Skeletal muscle tissue (tissue), 4 donors: ENCODE data around the gene ONECUT3. TPM values are rescaled to one million over a fixed set of nuclear protein-coding genes. Genes with fewer than 3 reads are reported as not detected.

Source experiments
- H3K27ac ChIP-seq: one replicate; pipeline ENCODE4 v1.7.0; 2013; ENCODE audit warnings: mild to moderate bottlenecking, low read depth, low read length, inconsistent platforms
- H3K27me3 ChIP-seq, 3 donors: one replicate each; pipeline ENCODE4 v1.7.0; 2013; ENCODE audit warnings: low read length in 3 of 3; ENCODE audit not compliant: control insufficient read depth in 3 of 3, insufficient read depth in 3 of 3
- H3K36me3 ChIP-seq, 3 donors: one replicate each; pipeline ENCODE4 v1.7.0; 2013; ENCODE audit warnings: low read length in 3 of 3; ENCODE audit not compliant: control insufficient read depth in 3 of 3, insufficient read depth in 3 of 3
- H3K4me1 ChIP-seq, 3 donors: one replicate each; pipeline ENCODE4 v1.7.0; 2013; ENCODE audit warnings: low read length in 3 of 3, mild to moderate bottlenecking in 3 of 3; ENCODE audit not compliant: control insufficient read depth in 3 of 3, insufficient read depth in 3 of 3
- H3K4me3 ChIP-seq, 3 donors: one replicate each; pipeline ENCODE4 v1.7.0; 2013; ENCODE audit warnings: low read length in 3 of 3
- H3K9ac ChIP-seq, 3 donors: one replicate each; pipeline ENCODE4 v1.7.0; 2013; ENCODE audit warnings: low read length in 3 of 3, mild to moderate bottlenecking in 3 of 3, moderate library complexity in 2 of 3, low read depth in 1 of 3
- H3K9me3 ChIP-seq, 3 donors: one replicate each; pipeline ENCODE4 v1.7.0; 2013; ENCODE audit warnings: low read length in 3 of 3; ENCODE audit not compliant: control insufficient read depth in 3 of 3
- total RNA-seq: library from RNA; depleted of rRNA; stranded (reverse); fragments of >200 nt; gene quantifications from one replicate; pipeline ENCODE4 v1.2.3, GENCODE V29; 2014
- donor health status: Osteomylitis.

ONECUT3 gene
- total RNA-seq, 1 donor from 2014 or later = not detected

- Histone ChIP-seq H3K4me1 (no peaks in the 10 kb centered on the region), H3K4me3 (no peak overlapping the region), H3K27ac (no peak overlapping the region), H3K9ac (no peak overlapping the region), H3K9me3 (peaks cover 0 to 7% (median 5%) of the 10 kb centered on the region in 3 donors), H3K27me3 (peaks cover 39 to 63% (median 53%) of the 10 kb centered on the region in 3 donors), H3K36me3 (no peaks in the 10 kb centered on the region)
Observed at GRCh38 chr19:1736927-1737326, 16.4 kb upstream of the ONECUT3 start.

- peaks cover 37 to 61% (median 52%) of the 10 kb centered on the region in 3 donors for H3K27me3 ChIP-seq
Observed at GRCh38 chr19:1739960-1740629, 13.2 kb upstream of the ONECUT3 start.

GRCh38 chr19:1742989-1743696, 10.2 kb upstream of the ONECUT3 start:
- no peak overlapping the region for H3K4me3 ChIP-seq
- no peak overlapping the region for H3K9ac ChIP-seq
- no peak overlapping the region for H3K27ac ChIP-seq
- peaks cover 47 to 59% (median 54%) of the 10 kb centered on the region in 3 donors for H3K27me3 ChIP-seq
- H3K36me3 ChIP-seq = no peaks in the 10 kb centered on the region
- peaks cover 0 to 7% (median 5%) of the 10 kb centered on the region in 3 donors for H3K9me3 ChIP-seq
- H3K4me1 ChIP-seq = no peaks in the 10 kb centered on the region

More at GRCh38 chr19:1739960-1740629, 13.2 kb upstream of the ONECUT3 start:
- no peak overlapping the region for H3K27ac ChIP-seq
- H3K36me3 ChIP-seq = no peaks in the 10 kb centered on the region
- H3K9me3 ChIP-seq = peaks cover 0 to 7% (median 5%) of the 10 kb centered on the region in 3 donors
- H3K4me1 ChIP-seq = no peaks in the 10 kb centered on the region
- no peak overlapping the region for H3K9ac ChIP-seq
- no peak overlapping the region for H3K4me3 ChIP-seq

- H3K27me3 ChIP-seq = peaks cover 56 to 64% (median 62%) of the 10 kb centered on the region in 3 donors
- H3K36me3 ChIP-seq = no peaks in the 10 kb centered on the region
Observed at GRCh38 chr19:1744133-1744665, 9.1 kb upstream of the ONECUT3 start.

GRCh38 chr19:1744822-1745563, 8.3 kb upstream of the ONECUT3 start:
- Histone ChIP-seq H3K9ac (no peak overlapping the region), H3K9me3 (peaks cover 0 to 5% (median 3%) of the 10 kb centered on the region in 3 donors), H3K4me1 (peaks cover 0 to 9% (median 5%) of the 10 kb centered on the region in 3 donors), H3K4me3 (no peak overlapping the region), H3K36me3 (no peaks in the 10 kb centered on the region), H3K27ac (no peak overlapping the region), H3K27me3 (peaks cover 62 to 70% (median 67%) of the 10 kb centered on the region in 3 donors)

More at GRCh38 chr19:1744133-1744665, 9.1 kb upstream of the ONECUT3 start:
- no peak overlapping the region for H3K9ac ChIP-seq
- no peak overlapping the region for H3K27ac ChIP-seq
- H3K4me3 ChIP-seq = no peak overlapping the region
- peaks cover 0 to 6% (median 2%) of the 10 kb centered on the region in 3 donors for H3K4me1 ChIP-seq
- peaks cover 0 to 7% (median 5%) of the 10 kb centered on the region in 3 donors for H3K9me3 ChIP-seq

GRCh38 chr19:1745589-1746031, 7.7 kb upstream of the ONECUT3 start:
- H3K27ac ChIP-seq = no peak overlapping the region
- H3K9me3 ChIP-seq = peaks cover 0 to under 1% (median 0%) of the 10 kb centered on the region in 3 donors
- no peak overlapping the region for H3K4me3 ChIP-seq
- peaks cover 0 to 13% (median 7%) of the 10 kb centered on the region in 3 donors for H3K4me1 ChIP-seq
- H3K9ac ChIP-seq = no peak overlapping the region
- H3K36me3 ChIP-seq = no peaks in the 10 kb centered on the region
- peaks cover 62 to 76% (median 67%) of the 10 kb centered on the region in 3 donors for H3K27me3 ChIP-seq

GRCh38 chr19:1746401-1747284, 6.7 kb upstream of the ONECUT3 start:
- H3K27me3 ChIP-seq = peaks cover 72 to 85% (median 78%) of the 10 kb centered on the region in 3 donors
- peaks cover 0 to 13% (median 7%) of the 10 kb centered on the region in 3 donors for H3K4me1 ChIP-seq
- no peaks in the 10 kb centered on the region for H3K36me3 ChIP-seq
- H3K9ac ChIP-seq = no peak overlapping the region
- H3K4me3 ChIP-seq = no peak overlapping the region
- H3K9me3 ChIP-seq = no peaks in the 10 kb centered on the region
- H3K27ac ChIP-seq = no peak overlapping the region

- Histone ChIP-seq H3K9me3 (no peaks in the 10 kb centered on the region), H3K36me3 (no peaks in the 10 kb centered on the region), H3K4me1 (peaks cover 0 to 13% (median 7%) of the 10 kb centered on the region in 3 donors), H3K27me3 (peaks cover 77 to 86% (median 86%) of the 10 kb centered on the region in 3 donors), H3K4me3 (no peak overlapping the region), H3K9ac (no peak overlapping the region), H3K27ac (no peak overlapping the region)
Observed at GRCh38 chr19:1747285-1748114, 5.8 kb upstream of the ONECUT3 start.
